HuH-7 (cell line): ENCODE measurements around the gene SLC44A5.

Experiments
- DNase-seq: peaks from one replicate; pipeline ENCODE4 v3.0.0; 2011; ENCODE audit warnings: low spot score

Gene SLC44A5

DNA sequence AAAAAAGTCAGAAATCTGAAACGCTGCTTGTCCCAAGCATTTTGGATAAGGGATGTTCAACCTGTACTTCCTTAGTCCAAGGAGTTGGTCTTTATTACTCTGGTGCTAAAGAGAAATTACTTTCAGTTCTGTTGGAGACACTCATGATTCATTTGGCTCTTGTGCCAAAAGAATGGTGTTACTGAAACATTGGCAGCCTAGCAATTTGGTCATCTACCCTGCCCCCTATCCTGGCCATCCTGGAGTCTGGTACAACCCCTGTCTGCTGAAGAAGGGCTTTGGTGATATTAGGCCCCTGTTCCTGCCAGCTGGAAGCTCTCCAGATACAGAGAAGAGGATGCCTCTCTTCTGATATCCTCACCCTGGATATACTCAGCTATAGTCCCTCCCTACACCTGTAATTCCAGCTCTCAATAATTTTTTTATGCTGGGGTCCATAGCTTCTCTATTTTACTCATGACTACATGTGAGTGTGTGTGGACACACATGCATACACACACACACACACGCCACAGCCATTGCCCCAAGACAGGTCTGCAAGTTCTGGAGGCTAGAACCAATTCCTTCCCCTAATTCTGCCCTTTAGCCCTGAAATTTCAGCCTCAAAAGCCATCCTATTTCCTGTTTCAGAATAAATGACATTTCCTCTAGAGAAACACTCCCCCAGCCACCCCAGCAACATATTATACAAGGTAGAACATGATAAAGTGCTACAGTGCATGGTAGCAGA, 436.7 kb downstream of the SLC44A5 start:
- no peak for DNase-seq

DNA sequence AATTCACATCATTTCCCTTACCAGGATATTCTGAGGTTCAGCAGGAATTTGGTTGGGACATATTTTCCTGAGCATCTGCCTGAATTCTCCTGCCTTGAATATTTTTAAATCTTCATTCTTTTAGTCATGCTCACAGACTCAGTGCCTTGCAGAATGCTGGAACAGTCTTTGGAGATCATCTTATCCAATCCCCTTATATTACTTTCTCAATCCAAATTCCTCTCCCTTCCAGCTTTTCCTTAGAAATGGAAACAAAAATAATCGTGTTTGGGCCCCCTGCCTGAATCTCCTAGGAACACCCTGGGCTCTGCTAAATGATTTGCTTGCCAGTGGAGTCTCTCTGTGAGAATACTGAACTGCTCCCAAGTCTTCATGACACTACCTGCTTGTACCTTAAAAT, 438.4 kb downstream of the SLC44A5 start:
- DNase-seq, result no peak

DNA sequence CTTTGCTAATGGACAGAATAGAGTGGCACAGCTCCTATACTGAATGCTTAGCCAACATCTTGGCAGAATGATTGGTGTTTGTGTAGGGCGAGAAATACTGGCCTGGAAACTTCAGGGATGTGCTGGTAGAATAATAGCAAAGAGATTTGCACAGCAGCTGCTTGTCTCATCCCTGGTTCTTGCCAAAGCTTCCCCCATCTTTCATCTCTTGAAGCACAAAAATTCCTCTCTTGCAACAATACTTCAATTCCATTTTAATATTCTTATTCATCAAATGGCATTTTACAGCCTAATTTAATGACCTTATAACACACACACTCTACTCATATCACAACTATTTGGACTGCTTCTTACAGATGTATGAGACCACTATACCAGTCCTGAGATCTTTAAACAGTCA, 439.0 kb downstream of the SLC44A5 start:
- DNase-seq, result no peak

DNA sequence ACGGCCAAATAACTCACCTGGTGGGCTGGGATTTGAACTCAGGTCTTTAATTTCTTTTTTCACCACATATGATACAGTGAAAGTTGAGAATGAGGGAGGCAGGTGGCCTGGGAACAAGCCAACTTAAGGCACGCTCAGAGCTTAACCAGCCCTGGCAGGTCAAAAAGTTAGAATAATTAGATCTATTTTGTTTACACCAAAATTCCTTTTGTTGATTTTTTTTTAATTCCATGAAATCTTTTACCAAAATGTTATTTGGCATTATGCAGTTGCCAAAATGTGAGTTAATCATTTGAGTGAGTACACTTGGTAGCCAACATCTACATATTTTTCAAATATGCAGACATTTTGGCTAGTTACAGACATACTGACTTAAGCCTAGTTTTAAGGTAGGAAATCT, 439.9 kb downstream of the SLC44A5 start:
- DNase-seq, result no peak

DNA sequence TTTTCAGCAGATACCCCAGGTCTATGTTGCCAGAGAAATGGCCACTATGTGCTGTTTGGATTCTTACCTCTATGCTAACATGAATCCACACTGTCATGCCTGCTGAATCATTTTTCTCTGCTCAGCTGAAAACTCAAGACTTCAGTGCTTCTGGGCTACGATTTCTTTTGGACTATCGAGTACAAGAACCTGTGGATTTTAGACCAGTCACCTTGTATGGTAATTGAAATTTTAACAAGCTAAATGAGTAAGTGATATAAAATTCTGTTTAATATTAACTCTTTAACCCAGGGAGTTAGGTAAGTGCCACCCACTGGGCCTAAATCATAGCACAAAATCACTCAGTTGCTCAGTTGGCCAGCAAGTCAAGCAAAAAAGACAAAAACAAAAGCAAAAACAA, 440.9 kb downstream of the SLC44A5 start:
- no peak for DNase-seq

DNA sequence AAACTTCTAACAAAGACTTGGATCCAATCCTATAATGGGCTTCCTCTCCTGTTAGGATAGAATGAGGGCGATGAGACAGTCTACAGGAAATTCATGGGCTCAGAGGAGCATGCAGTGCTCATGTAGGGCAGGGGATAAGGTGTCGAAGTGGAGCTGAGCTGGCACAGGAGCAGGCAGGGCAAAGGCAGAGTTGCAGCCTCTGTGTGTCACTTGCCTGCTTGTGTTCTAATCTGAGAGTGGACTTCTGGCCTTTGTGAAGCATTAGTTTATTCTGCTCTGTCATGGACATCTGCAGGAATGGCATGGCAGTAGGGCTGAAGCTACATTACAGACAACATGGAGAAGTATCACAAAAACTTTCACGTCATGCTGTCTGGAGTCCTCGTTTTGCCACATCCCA, 444.1 kb downstream of the SLC44A5 start:
- no peak for DNase-seq

DNA sequence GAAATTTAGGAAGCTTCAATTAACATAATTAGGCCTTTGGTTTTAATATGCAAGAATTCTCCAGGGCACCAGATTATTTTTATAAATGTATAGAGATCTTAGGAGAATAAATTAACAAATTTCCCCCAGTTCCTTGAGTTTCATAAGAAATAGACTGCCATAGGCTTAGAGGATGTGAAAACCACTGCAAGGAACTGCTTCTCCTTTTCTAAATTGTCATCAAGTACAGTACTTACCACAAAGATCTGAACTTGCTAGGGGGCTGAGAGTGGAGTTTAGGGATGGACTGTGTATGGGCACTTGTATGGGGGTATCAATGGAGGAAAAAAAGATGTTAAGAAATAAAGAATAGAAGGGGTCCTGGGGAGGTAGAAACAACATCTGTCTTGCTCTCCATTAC, 445.6 kb downstream of the SLC44A5 start:
- DNase-seq, result no peak

DNA sequence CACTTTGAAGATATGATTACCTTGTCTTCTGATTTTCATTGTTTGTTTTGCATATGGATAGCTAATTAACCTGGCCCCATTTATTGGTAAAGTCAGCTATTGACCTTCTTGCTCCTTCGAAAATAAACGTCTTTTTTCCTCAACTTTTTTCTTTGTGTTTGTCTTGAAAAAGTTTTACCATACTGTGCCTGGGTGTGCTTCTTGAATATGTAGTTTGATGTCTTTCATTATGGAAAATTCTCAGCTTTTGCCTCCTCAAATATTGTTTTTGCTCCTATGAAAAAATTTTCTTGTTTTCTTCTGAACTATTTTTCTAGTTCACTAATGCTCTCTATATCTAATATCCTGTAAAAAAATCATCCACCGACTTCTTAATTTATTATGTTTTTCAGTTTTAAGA, 451.8 kb downstream of the SLC44A5 start:
- DNase-seq, result no peak
